Liver (tissue), 9 donors: ENCODE results near the gene SLC9A2. TPM values are rescaled to one million over a fixed set of nuclear protein-coding genes. Genes with fewer than 3 reads are reported as not detected.

ENCODE experiments used
- DNase-seq: peaks from one replicate; pipeline ENCODE4 v3.0.0-alpha.2; 2017; ENCODE audit warnings: low spot score
- H3K27ac ChIP-seq, 2 donors: one replicate each; pipeline ENCODE4 v1.7.0; 2013; ENCODE audit warnings: inconsistent platforms in 2 of 2, low read length in 2 of 2, control low read depth in 1 of 2, low read depth in 1 of 2, mild to moderate bottlenecking in 1 of 2
- H3K27me3 ChIP-seq, 4 donors: one replicate each; pipeline versions ENCODE4 v1.6.1 to v1.7.0; 2013; ENCODE audit warnings: low read length in 3 of 4, inconsistent platforms in 1 of 4, mild to moderate bottlenecking in 1 of 4, moderate library complexity in 1 of 4; ENCODE audit not compliant: control insufficient read depth in 4 of 4, insufficient read depth in 4 of 4
- H3K36me3 ChIP-seq, 4 donors: one replicate each; pipeline versions ENCODE4 v1.6.1 to v1.7.0; 2013; ENCODE audit warnings: low read length in 3 of 4, mild to moderate bottlenecking in 3 of 4, low read depth in 1 of 4, moderate library complexity in 1 of 4; ENCODE audit not compliant: control insufficient read depth in 4 of 4, insufficient read depth in 3 of 4
- H3K4me1 ChIP-seq, 4 donors: one replicate each; pipeline versions ENCODE4 v1.6.1 to v1.7.0; 2013; ENCODE audit warnings: low read length in 3 of 4, mild to moderate bottlenecking in 3 of 4, moderate library complexity in 1 of 4; ENCODE audit not compliant: control insufficient read depth in 4 of 4, insufficient read depth in 4 of 4
- H3K4me3 ChIP-seq, 3 donors: one replicate each; pipeline versions ENCODE4 v1.6.1 to v1.7.0; 2013; ENCODE audit warnings: low read length in 3 of 3, control low read depth in 1 of 3, low read depth in 1 of 3, mild to moderate bottlenecking in 1 of 3
- H3K9ac ChIP-seq, 2 donors: one replicate each; pipeline ENCODE4 v1.7.0; 2013; ENCODE audit warnings: low read length in 2 of 2, mild to moderate bottlenecking in 2 of 2, moderate library complexity in 2 of 2, control low read depth in 1 of 2, low read depth in 1 of 2
- H3K9me3 ChIP-seq, 4 donors: one replicate each; pipeline versions ENCODE4 v1.6.1 to v1.7.0; 2013; ENCODE audit warnings: low read length in 3 of 4; ENCODE audit not compliant: control insufficient read depth in 4 of 4
- CTCF ChIP-seq: fragments of 150-350 bp; IDR thresholded peaks from 2 replicates; pipeline ENCODE4 v1.5.1; 2017; ENCODE audit warnings: improper control_type of control experiment, low read depth, low read length; ENCODE audit not compliant: missing input control
- FOXA1 ChIP-seq: IDR thresholded peaks from 2 replicates; pipeline ENCODE4 v1.6.1; 2016; ENCODE audit warnings: antibody characterized with exemption
- FOXA2 ChIP-seq: IDR thresholded peaks from 2 replicates; pipeline ENCODE4 v1.6.1; 2016; ENCODE audit warnings: antibody characterized with exemption
- HNF4G ChIP-seq: IDR thresholded peaks from 2 replicates; pipeline ENCODE4 v1.6.1; 2016; ENCODE audit warnings: antibody characterized with exemption
- JUND ChIP-seq, 2 donors: IDR thresholded peaks; 2 replicates each; pipeline ENCODE4 v1.6.1; 2016; ENCODE audit warnings: antibody characterized with exemption in 2 of 2
- NR2F2 ChIP-seq: IDR thresholded peaks from 2 replicates; pipeline ENCODE4 v1.6.1; 2016; ENCODE audit warnings: antibody characterized with exemption
- RAD21 ChIP-seq, 2 donors: IDR thresholded peaks; 2 replicates each; pipeline ENCODE4 v1.6.1; 2016; ENCODE audit warnings: antibody characterized with exemption in 2 of 2, mild to moderate bottlenecking in 2 of 2
- RXRA ChIP-seq, 2 donors: IDR thresholded peaks; 2 replicates each; pipeline ENCODE4 v1.6.1; 2017 to 2018; ENCODE audit warnings: antibody characterized with exemption in 2 of 2, mild to moderate bottlenecking in 1 of 2
- SP1 ChIP-seq: IDR thresholded peaks from 2 replicates; pipeline ENCODE4 v1.6.1; 2018; ENCODE audit warnings: antibody characterized with exemption, mild to moderate bottlenecking
- YY1 ChIP-seq: IDR thresholded peaks from 2 replicates; pipeline ENCODE4 v1.6.1; 2016; ENCODE audit warnings: antibody characterized with exemption, mild to moderate bottlenecking
- WGBS: extraction: QIAGEN DNeasy Blood & Tissue Kit; methylation state at CpG from one replicate; pipeline ENCODE4 v1.1.7; 2013; 5-methylcytosine and 5-hydroxymethylcytosine counted together
- polyA plus RNA-seq, 2 donors: library from polyadenylated mRNA; stranded (reverse) in 1 of 2; unstranded in 1 of 2; fragments of 200-250 nt in 1 of 2; fragments of >200 nt in 1 of 2; fragmentation: Nextera tagmentation in 1 of 2; extraction: Ambion mirVana in 1 of 2; gene quantifications; one replicate each; pipeline versions ENCODE4 v1.2.1 to v1.2.3, GENCODE V29; 2013 to 2015
- total RNA-seq, 2 donors: library from RNA; depleted of rRNA; stranded (reverse); fragments of >200 nt; gene quantifications; one replicate each; pipeline ENCODE4 v1.2.3, GENCODE V29; 2014
- TF ChIP-seq, protein P1 (sequence below): IDR thresholded peaks from 2 replicates; pipeline ENCODE4 v1.6.1; 2016; ENCODE audit warnings: antibody characterized with exemption, mild to moderate bottlenecking
- TF ChIP-seq, protein P2 (sequence below): IDR thresholded peaks from 2 replicates; pipeline ENCODE4 v1.6.1; 2016; ENCODE audit warnings: antibody characterized with exemption
- TF ChIP-seq, protein P3 (sequence below): IDR thresholded peaks from 2 replicates; pipeline ENCODE4 v1.6.1; 2016; ENCODE audit warnings: antibody characterized with exemption
- donor health status: healthy.
- donor health status: healthy.
- donor health status: healthy.
- donor health status: healthy.
- donor health status: healthy.

SLC9A2 gene
- total and polyA plus RNA-seq, 4 donors, result under 0.01 to 0.05 (median 0.01) TPM; not detected in 1

DNA sequence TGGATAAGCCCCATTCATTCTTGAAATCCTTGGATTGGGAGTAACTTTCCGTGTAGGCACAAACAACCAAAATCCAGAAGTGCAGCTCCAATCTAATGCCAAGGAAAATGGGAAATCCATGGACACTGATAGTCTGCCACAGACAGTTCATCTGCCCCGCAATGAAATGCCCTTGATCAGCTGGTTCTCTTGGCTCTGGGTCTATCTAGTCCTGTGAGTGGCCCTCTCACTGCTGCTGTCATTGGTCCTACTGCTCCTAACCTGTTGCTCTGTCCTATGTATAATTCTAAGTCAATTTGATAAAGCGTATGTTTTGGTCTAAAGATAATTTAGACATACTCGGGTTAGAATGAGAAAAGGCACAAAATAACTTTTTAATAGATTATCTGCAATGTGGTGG is 128.8 kb downstream of the SLC9A2 start:
- TF ChIP-seq HNF4G (no peak), FOXA2 (no peak), NR2F2 (no peak), CTCF (no peak), RXRA (IDR thresholded peaks at IDR 0.05) (no peak), RAD21 (IDR thresholded peaks at IDR 0.05) (no peak), FOXA1 (no peak), SP1 (no peak), YY1 (no peak), JUND (IDR thresholded peaks at IDR 0.05) (no peak)
- TF ChIP-seq, protein P1, sequence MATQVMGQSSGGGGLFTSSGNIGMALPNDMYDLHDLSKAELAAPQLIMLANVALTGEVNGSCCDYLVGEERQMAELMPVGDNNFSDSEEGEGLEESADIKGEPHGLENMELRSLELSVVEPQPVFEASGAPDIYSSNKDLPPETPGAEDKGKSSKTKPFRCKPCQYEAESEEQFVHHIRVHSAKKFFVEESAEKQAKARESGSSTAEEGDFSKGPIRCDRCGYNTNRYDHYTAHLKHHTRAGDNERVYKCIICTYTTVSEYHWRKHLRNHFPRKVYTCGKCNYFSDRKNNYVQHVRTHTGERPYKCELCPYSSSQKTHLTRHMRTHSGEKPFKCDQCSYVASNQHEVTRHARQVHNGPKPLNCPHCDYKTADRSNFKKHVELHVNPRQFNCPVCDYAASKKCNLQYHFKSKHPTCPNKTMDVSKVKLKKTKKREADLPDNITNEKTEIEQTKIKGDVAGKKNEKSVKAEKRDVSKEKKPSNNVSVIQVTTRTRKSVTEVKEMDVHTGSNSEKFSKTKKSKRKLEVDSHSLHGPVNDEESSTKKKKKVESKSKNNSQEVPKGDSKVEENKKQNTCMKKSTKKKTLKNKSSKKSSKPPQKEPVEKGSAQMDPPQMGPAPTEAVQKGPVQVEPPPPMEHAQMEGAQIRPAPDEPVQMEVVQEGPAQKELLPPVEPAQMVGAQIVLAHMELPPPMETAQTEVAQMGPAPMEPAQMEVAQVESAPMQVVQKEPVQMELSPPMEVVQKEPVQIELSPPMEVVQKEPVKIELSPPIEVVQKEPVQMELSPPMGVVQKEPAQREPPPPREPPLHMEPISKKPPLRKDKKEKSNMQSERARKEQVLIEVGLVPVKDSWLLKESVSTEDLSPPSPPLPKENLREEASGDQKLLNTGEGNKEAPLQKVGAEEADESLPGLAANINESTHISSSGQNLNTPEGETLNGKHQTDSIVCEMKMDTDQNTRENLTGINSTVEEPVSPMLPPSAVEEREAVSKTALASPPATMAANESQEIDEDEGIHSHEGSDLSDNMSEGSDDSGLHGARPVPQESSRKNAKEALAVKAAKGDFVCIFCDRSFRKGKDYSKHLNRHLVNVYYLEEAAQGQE, result no peak
- TF ChIP-seq, protein P2, sequence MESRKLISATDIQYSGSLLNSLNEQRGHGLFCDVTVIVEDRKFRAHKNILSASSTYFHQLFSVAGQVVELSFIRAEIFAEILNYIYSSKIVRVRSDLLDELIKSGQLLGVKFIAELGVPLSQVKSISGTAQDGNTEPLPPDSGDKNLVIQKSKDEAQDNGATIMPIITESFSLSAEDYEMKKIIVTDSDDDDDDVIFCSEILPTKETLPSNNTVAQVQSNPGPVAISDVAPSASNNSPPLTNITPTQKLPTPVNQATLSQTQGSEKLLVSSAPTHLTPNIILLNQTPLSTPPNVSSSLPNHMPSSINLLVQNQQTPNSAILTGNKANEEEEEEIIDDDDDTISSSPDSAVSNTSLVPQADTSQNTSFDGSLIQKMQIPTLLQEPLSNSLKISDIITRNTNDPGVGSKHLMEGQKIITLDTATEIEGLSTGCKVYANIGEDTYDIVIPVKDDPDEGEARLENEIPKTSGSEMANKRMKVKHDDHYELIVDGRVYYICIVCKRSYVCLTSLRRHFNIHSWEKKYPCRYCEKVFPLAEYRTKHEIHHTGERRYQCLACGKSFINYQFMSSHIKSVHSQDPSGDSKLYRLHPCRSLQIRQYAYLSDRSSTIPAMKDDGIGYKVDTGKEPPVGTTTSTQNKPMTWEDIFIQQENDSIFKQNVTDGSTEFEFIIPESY, result no peak
- TF ChIP-seq, protein P3, sequence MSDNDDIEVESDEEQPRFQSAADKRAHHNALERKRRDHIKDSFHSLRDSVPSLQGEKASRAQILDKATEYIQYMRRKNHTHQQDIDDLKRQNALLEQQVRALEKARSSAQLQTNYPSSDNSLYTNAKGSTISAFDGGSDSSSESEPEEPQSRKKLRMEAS, result no peak
- Histone ChIP-seq H3K4me1 (no peaks in the 10 kb centered on the region), H3K9ac (no peak overlapping the region), H3K4me3 (no peak overlapping the region), H3K9me3 (no peaks in the 10 kb centered on the region), H3K36me3 (no peaks in the 10 kb centered on the region), H3K27ac (no peak overlapping the region), H3K27me3 (no peaks in the 10 kb centered on the region)
- WGBS, result 95% methylated on average over 4 of the region's 4 CpGs
- no peak for DNase-seq

DNA sequence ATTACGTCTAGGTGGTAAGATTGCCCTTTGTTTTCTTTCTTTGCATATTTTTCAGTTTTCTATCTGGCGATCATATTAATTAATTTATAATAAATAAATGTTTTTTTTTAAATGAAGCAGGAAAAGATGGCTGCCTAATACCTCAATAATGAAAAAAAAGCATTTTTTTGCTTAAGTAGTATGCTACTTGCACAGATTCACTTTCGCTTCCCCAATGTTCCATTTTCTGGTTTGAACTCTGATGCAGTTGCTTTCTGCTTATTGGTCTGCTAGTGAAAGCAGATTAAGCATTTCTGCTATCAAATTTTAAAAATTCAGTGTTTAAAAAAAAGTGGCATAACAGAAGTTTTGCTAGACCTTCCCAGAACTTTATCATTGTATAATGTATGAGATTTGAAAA is 130.6 kb downstream of the SLC9A2 start:
- H3K4me1 ChIP-seq, result peaks cover 1 to 11% (median 10%) of the 10 kb centered on the region in 4 donors
- H3K9ac ChIP-seq, result no peak overlapping the region
- no peak for DNase-seq
- 87% methylated on average over 3 of the region's 3 CpGs for WGBS
- no peaks in the 10 kb centered on the region for H3K9me3 ChIP-seq
- H3K36me3 ChIP-seq, result no peaks in the 10 kb centered on the region
- H3K27me3 ChIP-seq, result no peaks in the 10 kb centered on the region
- H3K27ac ChIP-seq, result no peak overlapping the region
- no peak overlapping the region for H3K4me3 ChIP-seq
- TF ChIP-seq, protein P3, result no peak
- no peak for TF ChIP-seq SP1
- no peak for TF ChIP-seq RAD21 (IDR thresholded peaks at IDR 0.05)
- no peak for TF ChIP-seq CTCF
- no peak for TF ChIP-seq FOXA1
